GM12891 (cell line): ENCODE measurements around the gene RSPH3.

Experiments
- PAX5 ChIP-seq: IDR thresholded peaks from 2 replicates; pipeline ENCODE4 v1.6.1; 2011; ENCODE audit warnings: low read length, moderate library complexity, mild to moderate bottlenecking; ENCODE audit not compliant: insufficient read depth, severe bottlenecking
- POLR2A ChIP-seq: IDR thresholded peaks from 2 replicates; pipeline ENCODE4 v1.6.1; 2011; ENCODE audit warnings: low read depth, low read length, control low read depth
- POLR2AphosphoS5 ChIP-seq: IDR thresholded peaks from 2 replicates; pipeline ENCODE4 v1.6.1; 2011; ENCODE audit warnings: low read depth, low read length, control low read depth

- TF ChIP-seq POLR2AphosphoS5 (no peak), POLR2A (no peak), PAX5 (no peak)
These were observed 2.6 kb upstream of the RSPH3 start for GRCh38 chr6:159002432-159003155.
